ENCODE measurements around the gene YTHDC2. TPM values are rescaled to one million over a fixed set of nuclear protein-coding genes. Genes with fewer than 3 reads are reported as not detected.

The YTHDC2 gene
- total and polyA plus RNA-seq, 2 of the 13 experiments (the other 11 are each of a cell fraction or from before 2014, with no cell fraction given): 6.7 to 17.8 TPM

GRCh38 chr5:113518884-113519283 lies 5.4 kb downstream of the YTHDC2 start:
- ATAC-seq (no peak), FAIRE-seq (no peak), DNase-seq (ENCODE audit: low spot score) (no peak)
- CTCF ChIA-PET (ENCODE audit: low intra/inter-chr PET ratio, low total read pairs): no interaction called here
- H3K9ac ChIP-seq (ENCODE audit: insufficient read depth, low read depth, low read length): no peak overlapping the region
- no peak overlapping the region for H3K4me2 ChIP-seq (ENCODE audit: low read depth, low read length)
- H3K4me1 ChIP-seq (ENCODE audit: insufficient read depth, low read length): peaks cover 45% of the 10 kb centered on the region
- H3K9me3 ChIP-seq (ENCODE audit: low read length): no peaks in the 10 kb centered on the region
- no peaks in the 10 kb centered on the region for H3K27me3 ChIP-seq (ENCODE audit: control insufficient read depth in 1 of 2, insufficient read depth in 2 of 2, low read length in 2 of 2)
- BruUV-seq (replicated peaks): no TSS peak
- H3K79me2 ChIP-seq (ENCODE audit: insufficient read depth, low read length): peaks cover 23% of the 10 kb centered on the region
- no peak overlapping the region for H3K27ac ChIP-seq (ENCODE audit: extremely low read length, insufficient read depth, low read length)
- no peak overlapping the region for H2AFZ ChIP-seq (ENCODE audit: low read length)
- WGBS (ENCODE audit: low lambda C conversion rate): 84% methylated on average over 4 of the region's 4 CpGs
- H3K36me3 ChIP-seq (replicated peaks in 1 of 2; ENCODE audit: control insufficient read depth in 1 of 2, insufficient read depth in 2 of 2, low read length in 2 of 2): no peaks in the 10 kb centered on the region; a peak in 2 of 5 replicates
- intact Hi-C loops (cut with micrococcal nuclease; ENCODE audit: unreplicated experiment): no loop called here
- in situ Hi-C loops (cut with HindIII; ENCODE audit: extremely low pct_ligation_motif_present, low pct_unique_long_range_greater_than_20kb): loop anchor here (25.0 kb wide), 1 partner anchor 482 kb away; no protein-coding TSS in a partner anchor
- H3K4me3 ChIP-seq (replicated peaks in 1 of 3; ENCODE audit: insufficient read depth in 1 of 3, low read depth in 2 of 3, low read length in 3 of 3): no peak overlapping the region
- POLR2A ChIA-PET: no interaction called here
- TF ChIP-seq DZIP1 (CRISPR knock-in tag; IDR thresholded peaks at IDR 0.05) (no peak), ZNF121 (CRISPR knock-in tag; IDR thresholded peaks at IDR 0.05) (peak; percentile 61; the same call in 1 of the 2 replicates)
- H4K20me1 ChIP-seq (ENCODE audit: insufficient read depth, low read length): no peaks in the 10 kb centered on the region

- 75% methylated on average over 2 of the region's 2 CpGs for WGBS (ENCODE audit: low lambda C conversion rate)
- POLR2A ChIA-PET: no interaction called here
- Histone ChIP-seq H3K9me3 (ENCODE audit: low read length) (no peaks in the 10 kb centered on the region), H3K79me2 (ENCODE audit: insufficient read depth, low read length) (peaks cover 19% of the 10 kb centered on the region), H4K20me1 (ENCODE audit: insufficient read depth, low read length) (no peaks in the 10 kb centered on the region), H3K9ac (ENCODE audit: insufficient read depth, low read depth, low read length) (no peak overlapping the region), H2AFZ (ENCODE audit: low read length) (no peak overlapping the region), H3K27ac (ENCODE audit: extremely low read length, insufficient read depth, low read length) (no peak overlapping the region), H3K4me3 (replicated peaks in 1 of 3; ENCODE audit: insufficient read depth in 1 of 3, low read depth in 2 of 3, low read length in 3 of 3) (no peak overlapping the region), H3K4me1 (ENCODE audit: insufficient read depth, low read length) (peaks cover 42% of the 10 kb centered on the region), H3K27me3 (ENCODE audit: control insufficient read depth in 1 of 2, insufficient read depth in 2 of 2, low read length in 2 of 2) (no peaks in the 10 kb centered on the region), H3K4me2 (ENCODE audit: low read depth, low read length) (no peak overlapping the region), H3K36me3 (replicated peaks in 1 of 2; ENCODE audit: control insufficient read depth in 1 of 2, insufficient read depth in 2 of 2, low read length in 2 of 2) (no peaks in the 10 kb centered on the region; a peak in 2 of 5 replicates)
- BruUV-seq (replicated peaks): no TSS peak
- FAIRE-seq: no peak
- DNase-seq (ENCODE audit: low spot score): no peak
- in situ Hi-C loops (cut with HindIII; ENCODE audit: extremely low pct_ligation_motif_present, low pct_unique_long_range_greater_than_20kb) (loop anchor here (25.0 kb wide), 1 partner anchor 482 kb away; no protein-coding TSS in a partner anchor), intact Hi-C loops (cut with micrococcal nuclease; ENCODE audit: unreplicated experiment) (no loop called here)
- ATAC-seq: no peak
- TF ChIP-seq HNF4A (CRISPR knock-in tag; IDR thresholded peaks at IDR 0.05) (peak; percentile 43; the same call in 1 of the 2 replicates), CREB1 (IDR thresholded peaks at IDR 0.05) (no peak), CREB1 (CRISPR knock-in tag; IDR thresholded peaks at IDR 0.05) (no peak)
- CTCF ChIA-PET (ENCODE audit: low intra/inter-chr PET ratio, low total read pairs): no interaction called here
Observed at GRCh38 chr5:113519412-113519811, 5.9 kb downstream of the YTHDC2 start.

All from HepG2 (cell line).